Jurkat, Clone E6-1 (cell line): ENCODE results near the gene CAPZA1.
"Not testable (repeated sequence)": the region's sequence is repeated elsewhere in the genome, so short reads cannot be mapped to it uniquely, and the experiment has no call there.

Experiments
- DNase-seq: peaks from one replicate; pipeline ENCODE4 v3.0.0-alpha.2; 2011; ENCODE audit warnings: low read depth, low spot score
- H3K4me3 ChIP-seq: 2 replicates; pipeline ENCODE4 v1.5.1; 2011; ENCODE audit warnings: mild to moderate bottlenecking, low read length, control low read depth, moderate library complexity

Gene CAPZA1

GRCh38 chr1:112625696-112626095 lies 6.1 kb downstream of the CAPZA1 start:
- no peak for DNase-seq

GRCh38 chr1:112626193-112626592 lies 6.6 kb downstream of the CAPZA1 start:
- H3K4me3 ChIP-seq, result no peak overlapping the region
- no peak for DNase-seq

More at GRCh38 chr1:112625696-112626095, 6.1 kb downstream of the CAPZA1 start:
- no peak overlapping the region for H3K4me3 ChIP-seq

GRCh38 chr1:112626887-112627286 lies 7.3 kb downstream of the CAPZA1 start:
- no peak for DNase-seq
- H3K4me3 ChIP-seq, result no peak overlapping the region

GRCh38 chr1:112628516-112628915 lies 8.9 kb downstream of the CAPZA1 start:
- no peak overlapping the region for H3K4me3 ChIP-seq
- no peak for DNase-seq

- DNase-seq, result no peak
- H3K4me3 ChIP-seq, result no peak overlapping the region
Measured at GRCh38 chr1:112629256-112629655, 9.6 kb downstream of the CAPZA1 start.

GRCh38 chr1:112633628-112634027 lies 14.0 kb downstream of the CAPZA1 start:
- no peak for DNase-seq

GRCh38 chr1:112634367-112634766 lies 14.7 kb downstream of the CAPZA1 start:
- no peak overlapping the region for H3K4me3 ChIP-seq
- DNase-seq, result no peak

More at GRCh38 chr1:112633628-112634027, 14.0 kb downstream of the CAPZA1 start:
- no peak overlapping the region for H3K4me3 ChIP-seq

GRCh38 chr1:112636056-112636455 lies 16.4 kb downstream of the CAPZA1 start:
- no peak for DNase-seq
- no peak overlapping the region for H3K4me3 ChIP-seq

GRCh38 chr1:112636597-112637253 lies 17.1 kb downstream of the CAPZA1 start:
- DNase-seq, result no peak
- no peak overlapping the region for H3K4me3 ChIP-seq

- DNase-seq, result no peak
- H3K4me3 ChIP-seq, result no peak overlapping the region
Measured at GRCh38 chr1:112637254-112638109, 17.9 kb downstream of the CAPZA1 start.

GRCh38 chr1:112638110-112638428 lies 18.4 kb downstream of the CAPZA1 start:
- no peak for DNase-seq
- H3K4me3 ChIP-seq, result no peak overlapping the region

GRCh38 chr1:112640437-112640836 lies 20.8 kb downstream of the CAPZA1 start:
- DNase-seq, H3K4me3 ChIP-seq: not testable (repeated sequence)

- H3K4me3 ChIP-seq, result no peak overlapping the region
- no peak for DNase-seq
Measured at GRCh38 chr1:112643080-112643479, 23.4 kb downstream of the CAPZA1 start.

- no peak overlapping the region for H3K4me3 ChIP-seq
- no peak for DNase-seq
Measured at GRCh38 chr1:112646225-112646624, 26.6 kb downstream of the CAPZA1 start.

- no peak for DNase-seq
- H3K4me3 ChIP-seq, result no peak overlapping the region
Measured at GRCh38 chr1:112651205-112651604, 31.6 kb downstream of the CAPZA1 start.

- H3K4me3 ChIP-seq, result no peak overlapping the region
Measured at GRCh38 chr1:112665857-112666256, 46.2 kb downstream of the CAPZA1 start.

GRCh38 chr1:112666946-112667345 lies 47.3 kb downstream of the CAPZA1 start:
- H3K4me3 ChIP-seq, result no peak overlapping the region
- no peak for DNase-seq

More at GRCh38 chr1:112665857-112666256, 46.2 kb downstream of the CAPZA1 start:
- no peak for DNase-seq

- DNase-seq, result no peak
- no peak overlapping the region for H3K4me3 ChIP-seq
Measured at GRCh38 chr1:112672009-112672408, 52.4 kb downstream of the CAPZA1 start.

GRCh38 chr1:112672842-112673241 lies 53.2 kb downstream of the CAPZA1 start:
- H3K4me3 ChIP-seq, result no peak overlapping the region
- no peak for DNase-seq

- peak; percentile 19 for DNase-seq
- peak overlapping the region; percentile 81 for H3K4me3 ChIP-seq
Measured at GRCh38 chr1:112673592-112674439, 54.2 kb downstream of the CAPZA1 start.
